ENCODE measurements around the gene ATP8A2. TPM values are rescaled to one million over a fixed set of nuclear protein-coding genes. Genes with fewer than 3 reads are reported as not detected.
"Not testable (repeated sequence)": the region's sequence is repeated elsewhere in the genome, so short reads cannot be mapped to it uniquely, and the experiment has no call there.

ATP8A2 gene
- total RNA-seq, 1 donor from 2014 or later, result 0.27 TPM

DNA sequence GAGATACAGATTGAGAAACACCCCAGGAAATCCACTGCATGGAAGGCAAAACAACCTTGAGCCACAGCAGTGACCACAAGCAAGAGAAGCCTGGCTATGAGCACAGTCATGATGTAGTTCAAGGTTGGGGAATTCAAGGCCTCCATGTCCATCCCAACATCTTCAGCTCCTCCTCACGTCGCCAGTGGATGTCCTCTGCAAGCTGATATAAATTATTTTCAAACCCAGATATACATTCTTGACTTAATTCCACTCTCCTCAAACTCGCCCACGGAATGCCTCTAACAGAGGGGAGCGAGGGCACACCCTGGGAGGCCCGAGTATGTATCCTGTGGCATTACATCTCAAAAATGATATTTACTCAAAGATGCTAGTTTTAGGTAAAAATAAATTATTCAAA lies 574.5 kb downstream of the ATP8A2 start:
- intact Hi-C loops (cut with micrococcal nuclease), result no loop called here
- Histone ChIP-seq H3K4me1 (no peaks in the 10 kb centered on the region), H3K27ac (replicated peaks) (no peak overlapping the region), H3K27me3 (ENCODE audit: low read depth) (peaks cover 64% of the 10 kb centered on the region), H3K9me3 (replicated peaks) (peaks cover 10% of the 10 kb centered on the region), H3K4me3 (no peak overlapping the region), H3K36me3 (no peaks in the 10 kb centered on the region)
- DNase-seq, result no peak
- TF ChIP-seq, protein P1, sequence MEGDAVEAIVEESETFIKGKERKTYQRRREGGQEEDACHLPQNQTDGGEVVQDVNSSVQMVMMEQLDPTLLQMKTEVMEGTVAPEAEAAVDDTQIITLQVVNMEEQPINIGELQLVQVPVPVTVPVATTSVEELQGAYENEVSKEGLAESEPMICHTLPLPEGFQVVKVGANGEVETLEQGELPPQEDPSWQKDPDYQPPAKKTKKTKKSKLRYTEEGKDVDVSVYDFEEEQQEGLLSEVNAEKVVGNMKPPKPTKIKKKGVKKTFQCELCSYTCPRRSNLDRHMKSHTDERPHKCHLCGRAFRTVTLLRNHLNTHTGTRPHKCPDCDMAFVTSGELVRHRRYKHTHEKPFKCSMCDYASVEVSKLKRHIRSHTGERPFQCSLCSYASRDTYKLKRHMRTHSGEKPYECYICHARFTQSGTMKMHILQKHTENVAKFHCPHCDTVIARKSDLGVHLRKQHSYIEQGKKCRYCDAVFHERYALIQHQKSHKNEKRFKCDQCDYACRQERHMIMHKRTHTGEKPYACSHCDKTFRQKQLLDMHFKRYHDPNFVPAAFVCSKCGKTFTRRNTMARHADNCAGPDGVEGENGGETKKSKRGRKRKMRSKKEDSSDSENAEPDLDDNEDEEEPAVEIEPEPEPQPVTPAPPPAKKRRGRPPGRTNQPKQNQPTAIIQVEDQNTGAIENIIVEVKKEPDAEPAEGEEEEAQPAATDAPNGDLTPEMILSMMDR (IDR thresholded peaks at IDR 0.05; ENCODE audit: borderline replicate concordance), result no peak

- intact Hi-C loops (cut with micrococcal nuclease), result no loop called here
- peaks cover 77% of the 10 kb centered on the region for H3K27me3 ChIP-seq (ENCODE audit: low read depth)
- H3K27ac ChIP-seq (replicated peaks), result no peak overlapping the region
- H3K9me3 ChIP-seq (replicated peaks), result peaks cover 10% of the 10 kb centered on the region
- no peaks in the 10 kb centered on the region for H3K36me3 ChIP-seq
- no peaks in the 10 kb centered on the region for H3K4me1 ChIP-seq
- no peak overlapping the region for H3K4me3 ChIP-seq
- TF ChIP-seq, protein P1 (IDR thresholded peaks at IDR 0.05; ENCODE audit: borderline replicate concordance), result no peak
- DNase-seq, result no peak
These were observed 577.1 kb downstream of the ATP8A2 start for GRCh38 chr13:25948910-25949309.

GRCh38 chr13:25951831-25952230 lies 580.1 kb downstream of the ATP8A2 start:
- Histone ChIP-seq H3K36me3 (no peaks in the 10 kb centered on the region), H3K4me3 (no peak overlapping the region), H3K4me1 (no peaks in the 10 kb centered on the region), H3K27ac (replicated peaks) (no peak overlapping the region), H3K27me3 (ENCODE audit: low read depth) (peaks cover 61% of the 10 kb centered on the region), H3K9me3 (replicated peaks) (peaks cover 17% of the 10 kb centered on the region)
- TF ChIP-seq, protein P1 (IDR thresholded peaks at IDR 0.05; ENCODE audit: borderline replicate concordance), result no peak
- intact Hi-C loops (cut with micrococcal nuclease), result no loop called here
- no peak for DNase-seq

DNA sequence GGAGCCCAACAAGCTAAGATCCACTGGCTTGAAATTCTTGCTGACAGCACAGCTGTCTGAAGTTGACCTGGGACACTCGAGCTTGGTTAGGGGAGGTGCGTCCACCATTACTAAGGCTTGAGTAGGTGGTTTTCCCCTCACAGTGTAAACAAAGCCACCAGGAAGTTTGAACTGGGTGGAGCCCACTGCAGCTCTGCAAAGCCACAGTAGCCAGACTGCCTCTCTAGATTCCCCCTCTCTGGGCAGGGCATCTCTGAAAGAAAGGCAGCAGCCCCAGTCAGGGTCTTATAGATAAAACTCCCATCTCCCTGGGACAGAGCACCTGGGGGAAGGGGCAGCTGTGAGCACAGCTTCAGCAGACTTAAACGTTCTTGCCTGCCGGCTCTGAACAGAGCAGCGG lies 582.3 kb downstream of the ATP8A2 start:
- DNase-seq; H3K36me3 ChIP-seq; intact Hi-C loops (cut with micrococcal nuclease): not testable (repeated sequence)

GRCh38 chr13:25954943-25955342 lies 583.2 kb downstream of the ATP8A2 start:
- H3K4me3 ChIP-seq; DNase-seq; intact Hi-C loops (cut with micrococcal nuclease); H3K4me1 ChIP-seq; H3K27ac ChIP-seq (replicated peaks); H3K36me3 ChIP-seq: not testable (repeated sequence)
- peaks cover 36% of the 10 kb centered on the region for H3K27me3 ChIP-seq (ENCODE audit: low read depth)
- H3K9me3 ChIP-seq (replicated peaks), result peaks cover 25% of the 10 kb centered on the region

More for the DNA sequence above, 582.3 kb downstream of the ATP8A2 start:
- peaks cover 25% of the 10 kb centered on the region for H3K9me3 ChIP-seq (replicated peaks)
- H3K4me1 ChIP-seq; H3K27ac ChIP-seq (replicated peaks); H3K4me3 ChIP-seq: not testable (repeated sequence)
- H3K27me3 ChIP-seq (ENCODE audit: low read depth), result peaks cover 39% of the 10 kb centered on the region

GRCh38 chr13:25958986-25959385 lies 587.2 kb downstream of the ATP8A2 start:
- H3K27ac ChIP-seq (replicated peaks), result no peak overlapping the region
- no peaks in the 10 kb centered on the region for H3K36me3 ChIP-seq
- TF ChIP-seq, protein P1 (IDR thresholded peaks at IDR 0.05; ENCODE audit: borderline replicate concordance), result no peak
- H3K4me3 ChIP-seq, result no peak overlapping the region
- DNase-seq, result no peak
- peaks cover 27% of the 10 kb centered on the region for H3K27me3 ChIP-seq (ENCODE audit: low read depth)
- H3K4me1 ChIP-seq, result peaks cover 4% of the 10 kb centered on the region
- H3K9me3 ChIP-seq (replicated peaks), result peaks cover 17% of the 10 kb centered on the region
- intact Hi-C loops (cut with micrococcal nuclease), result no loop called here

DNA sequence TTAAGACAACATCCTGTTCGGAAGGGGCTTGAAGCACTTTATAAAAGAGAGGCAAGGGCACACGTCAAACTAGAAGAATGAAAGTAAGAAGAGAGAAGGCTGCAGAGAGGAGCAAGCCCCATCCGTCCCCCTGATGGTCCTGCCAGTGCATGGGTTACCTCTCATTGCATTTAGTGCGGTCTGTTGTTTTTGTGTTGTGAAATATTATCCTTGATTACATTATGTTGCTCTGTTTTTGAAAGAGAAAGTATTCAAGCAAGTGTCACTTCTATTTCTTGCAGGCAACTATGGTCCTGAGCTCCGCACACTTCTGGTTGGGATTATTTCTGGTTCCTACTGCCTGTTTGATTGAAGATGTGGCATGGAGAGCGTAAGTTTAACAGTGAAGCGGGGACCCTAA lies 589.5 kb downstream of the ATP8A2 start:
- Histone ChIP-seq H3K4me3 (no peak overlapping the region), H3K36me3 (no peaks in the 10 kb centered on the region), H3K4me1 (peaks cover 4% of the 10 kb centered on the region), H3K9me3 (replicated peaks) (peaks cover 16% of the 10 kb centered on the region), H3K27ac (replicated peaks) (no peak overlapping the region), H3K27me3 (ENCODE audit: low read depth) (peaks cover 17% of the 10 kb centered on the region)
- TF ChIP-seq, protein P1 (IDR thresholded peaks at IDR 0.05; ENCODE audit: borderline replicate concordance), result no peak
- DNase-seq, result no peak
- intact Hi-C loops (cut with micrococcal nuclease), result no loop called here

Measured in left ventricle myocardium inferior (tissue), 1 donor.